Panc1 (cell line): ENCODE data around the gene PSTPIP1. TPM values are rescaled to one million over a fixed set of nuclear protein-coding genes. Genes with fewer than 3 reads are reported as not detected.

Experiments
- ATAC-seq: fragments of 200-7000 bp; cut with Tn5 transposase; 2 replicates; pipeline ENCODE4 v1.9.1; 2020; ENCODE audit warnings: mild to moderate bottlenecking, moderate library complexity
- BruUV-seq: library from RNA; stranded (reverse); fragments of 400-500 nt; replicated peaks from 2 replicates; lab custom pipeline; 2021; lab: Mats Ljungman, UMichigan
- CTCF ChIA-PET: fragments of 300-600 bp; sonication (Branson Sonifier 250); formaldehyde crosslinking; loops from one replicate; lab custom pipeline; 2022; ENCODE audit warnings: antibody characterized with exemption; lab: Charles Lee
- POLR2A ChIA-PET: fragments of 300-600 bp; sonication (Branson Sonifier 250); formaldehyde crosslinking; loops from one replicate; lab custom pipeline; 2022; ENCODE audit warnings: antibody characterized with exemption; lab: Charles Lee
- DNase-seq: peaks from one replicate; pipeline ENCODE4 v3.0.0-alpha.2; 2010; ENCODE audit warnings: low read depth, low spot score
- H3K27ac ChIP-seq: 2 replicates; pipeline ENCODE4 v1.5.1; 2011; ENCODE audit warnings: mild to moderate bottlenecking, low read length, inconsistent platforms
- H3K27me3 ChIP-seq: fragments of 200-500 bp; sonication (Bioruptor generic); 2 replicates; pipeline ENCODE4 v1.6.0; 2014; ENCODE audit warnings: low read length, inconsistent platforms; ENCODE audit not compliant: control insufficient read depth, insufficient read depth
- H3K36me3 ChIP-seq: fragments of 200-500 bp; sonication (Bioruptor generic); 2 replicates; pipeline ENCODE4 v1.5.1; 2014; ENCODE audit warnings: inconsistent platforms, mild to moderate bottlenecking, low read length, moderate library complexity; ENCODE audit not compliant: control insufficient read depth, insufficient read depth
- H3K4me1 ChIP-seq: 2 replicates; pipeline ENCODE4 v1.5.1; 2011; ENCODE audit warnings: inconsistent platforms, mild to moderate bottlenecking, low read length, moderate library complexity; ENCODE audit not compliant: control insufficient read depth, insufficient read depth
- H3K4me3 ChIP-seq, 2 experiments: 2 replicates each; pipeline ENCODE4 v1.5.1; 2011 to 2012; ENCODE audit warnings: low read depth in 2 of 2, low read length in 2 of 2, mild to moderate bottlenecking in 2 of 2, inconsistent platforms in 1 of 2, moderate library complexity in 1 of 2
- H3K9me3 ChIP-seq: fragments of 200-500 bp; sonication (Bioruptor generic); 2 replicates; pipeline ENCODE4 v1.5.1; 2014; ENCODE audit warnings: low read depth, mild to moderate bottlenecking, inconsistent platforms, low read length, moderate library complexity; ENCODE audit not compliant: control insufficient read depth, insufficient read depth
- POLR2AphosphoS5 ChIP-seq: IDR thresholded peaks from 2 replicates; pipeline ENCODE4 v1.6.1; 2012; ENCODE audit warnings: mild to moderate bottlenecking, low read depth, low read length, moderate library complexity
- REST ChIP-seq, 2 experiments: IDR thresholded peaks; 2 replicates each; pipeline ENCODE4 v1.6.1; 2011 to 2012; ENCODE audit warnings: low read depth in 2 of 2, control low read depth in 1 of 2, low read length in 1 of 2, mild to moderate bottlenecking in 1 of 2, moderate library complexity in 1 of 2; ENCODE audit not compliant: insufficient read depth in 1 of 2
- SIN3A ChIP-seq: IDR thresholded peaks from 2 replicates; pipeline ENCODE4 v1.6.1; 2012; ENCODE audit warnings: low read depth, mild to moderate bottlenecking, low read length, moderate library complexity, borderline replicate concordance; ENCODE audit not compliant: insufficient read depth
- TCF7L2 ChIP-seq: IDR thresholded peaks from 2 replicates; pipeline ENCODE4 v1.6.1; 2011; ENCODE audit warnings: mild to moderate bottlenecking, low read depth, low read length, inconsistent platforms
- in situ Hi-C: cut with HindIII; loops from 2 replicates; pipeline ENCODE4 v1.10.0; 2016; ENCODE audit warnings: low sequenced_read_pairs, low pct_unique_long_range_greater_than_20kb
- intact Hi-C: fragments of 100-400 bp; cut with micrococcal nuclease; formaldehyde crosslinking; loops from one replicate; pipeline ENCODE4 v1.10.0; 2022; ENCODE audit not compliant: unreplicated experiment
- total RNA-seq: library from RNA; stranded (reverse); gene quantifications from one replicate; pipeline ENCODE4 v1.2.1, GENCODE V29; 2021; ENCODE audit not compliant: unreplicated experiment
- TF ChIP-seq, protein P1 (sequence below): fragments of 450-650 bp; IDR thresholded peaks from 2 replicates; pipeline ENCODE4 v1.5.1; 2017; ENCODE audit warnings: mild to moderate bottlenecking

PSTPIP1 gene
- total RNA-seq, 1 experiment from 2014 or later, result 0.46 TPM

DNA sequence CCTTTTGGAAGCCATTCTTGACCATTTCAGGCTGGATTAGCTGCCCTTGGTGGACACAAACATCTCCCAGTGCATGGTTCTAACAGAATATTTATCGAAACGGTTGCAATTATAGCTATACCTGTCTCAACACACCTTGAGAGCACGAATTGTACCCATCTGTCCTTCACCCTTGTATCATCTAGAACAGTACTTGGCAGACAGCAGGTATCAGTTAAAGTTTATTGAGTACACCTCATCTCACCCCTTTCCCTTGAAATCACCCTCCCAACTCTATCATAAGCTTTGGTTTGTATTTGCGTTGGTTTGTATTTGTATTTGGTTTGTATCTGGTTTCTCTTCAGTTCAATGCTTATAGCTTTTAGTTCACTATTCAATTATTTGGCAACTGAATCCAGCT lies 63.5 kb downstream of the PSTPIP1 start:
- H3K27ac ChIP-seq, result no peak overlapping the region
- H3K36me3 ChIP-seq, result no peaks in the 10 kb centered on the region
- 0 out of 2 replicates have a peak, but pooled peaks cover 4% of the 10 kb centered on the region for H3K4me1 ChIP-seq
- BruUV-seq, result no TSS peak
- no peak for DNase-seq
- H3K9me3 ChIP-seq, result no peaks in the 10 kb centered on the region
- no peaks in the 10 kb centered on the region for H3K27me3 ChIP-seq
- ChIA-PET CTCF (no interaction called here), POLR2A (interaction anchor here (0.5 kb wide), 1 partner anchor 999 kb away, joined by 11 read pairs; the partner anchor contains the start of gene TMEM266)
- in situ Hi-C loops (no loop called here), intact Hi-C loops (no loop called here)
- no peak for TF ChIP-seq SIN3A
- TF ChIP-seq POLR2AphosphoS5, result no peak
- TF ChIP-seq, protein P1, sequence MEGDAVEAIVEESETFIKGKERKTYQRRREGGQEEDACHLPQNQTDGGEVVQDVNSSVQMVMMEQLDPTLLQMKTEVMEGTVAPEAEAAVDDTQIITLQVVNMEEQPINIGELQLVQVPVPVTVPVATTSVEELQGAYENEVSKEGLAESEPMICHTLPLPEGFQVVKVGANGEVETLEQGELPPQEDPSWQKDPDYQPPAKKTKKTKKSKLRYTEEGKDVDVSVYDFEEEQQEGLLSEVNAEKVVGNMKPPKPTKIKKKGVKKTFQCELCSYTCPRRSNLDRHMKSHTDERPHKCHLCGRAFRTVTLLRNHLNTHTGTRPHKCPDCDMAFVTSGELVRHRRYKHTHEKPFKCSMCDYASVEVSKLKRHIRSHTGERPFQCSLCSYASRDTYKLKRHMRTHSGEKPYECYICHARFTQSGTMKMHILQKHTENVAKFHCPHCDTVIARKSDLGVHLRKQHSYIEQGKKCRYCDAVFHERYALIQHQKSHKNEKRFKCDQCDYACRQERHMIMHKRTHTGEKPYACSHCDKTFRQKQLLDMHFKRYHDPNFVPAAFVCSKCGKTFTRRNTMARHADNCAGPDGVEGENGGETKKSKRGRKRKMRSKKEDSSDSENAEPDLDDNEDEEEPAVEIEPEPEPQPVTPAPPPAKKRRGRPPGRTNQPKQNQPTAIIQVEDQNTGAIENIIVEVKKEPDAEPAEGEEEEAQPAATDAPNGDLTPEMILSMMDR, result no peak
- TF ChIP-seq REST (IDR thresholded peaks at IDR 0.05; ENCODE audit: insufficient read depth in 1 of 2, low read depth in 2 of 2, low read length in 1 of 2), result no peak
- no peak for TF ChIP-seq TCF7L2
- H3K4me3 ChIP-seq, result no peak overlapping the region
- no peak for ATAC-seq

- ChIA-PET POLR2A (interaction anchor here (0.7 kb wide), 1 partner anchor 362 kb away, joined by 3 read pairs; no protein-coding TSS in a partner anchor), CTCF (no interaction called here)
- DNase-seq (no peak), ATAC-seq (no peak)
- in situ Hi-C loops, result no loop called here
- intact Hi-C loops, result no loop called here
- Histone ChIP-seq H3K4me3 (no peak overlapping the region), H3K9me3 (no peaks in the 10 kb centered on the region), H3K36me3 (no peaks in the 10 kb centered on the region), H3K4me1 (peaks cover 14% of the 10 kb centered on the region; the same call in 1 of the 2 replicates), H3K27ac (no peak overlapping the region), H3K27me3 (no peaks in the 10 kb centered on the region)
- BruUV-seq, result no TSS peak
- no peak for TF ChIP-seq TCF7L2
- TF ChIP-seq REST (IDR thresholded peaks at IDR 0.05; ENCODE audit: insufficient read depth in 1 of 2, low read depth in 2 of 2, low read length in 1 of 2), result no peak
- no peak for TF ChIP-seq SIN3A
- TF ChIP-seq POLR2AphosphoS5, result no peak
- TF ChIP-seq, protein P1, result no peak
These were observed 64.9 kb downstream of the PSTPIP1 start for GRCh38 chr15:77059786-77060361.
